Measurements from ENCODE around the gene FHOD1.

DNA sequence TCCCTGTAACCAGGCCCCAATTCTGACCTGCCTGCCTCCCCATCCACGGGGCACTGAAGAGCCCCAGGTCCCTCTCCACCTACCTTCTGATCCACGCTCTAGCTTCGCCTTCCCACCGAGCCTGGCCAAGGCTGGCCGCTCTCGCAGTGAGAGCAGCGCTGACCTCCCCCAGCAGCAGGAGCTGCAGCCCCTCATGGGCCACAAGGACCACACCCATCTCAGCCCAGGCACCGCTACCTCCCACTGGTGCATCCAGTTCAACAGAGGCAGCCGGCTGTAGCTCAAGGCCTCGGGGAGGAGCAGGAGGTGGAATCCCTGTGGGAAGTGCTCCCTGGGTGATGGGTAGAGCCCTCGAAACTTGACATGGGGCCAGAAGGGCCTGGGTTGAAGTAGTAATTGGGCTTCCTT is 23.7 kb upstream of the FHOD1 start:
- TF ChIP-seq EP300 (IDR thresholded peaks at IDR 0.05; ENCODE audit: borderline replicate concordance in 1 of 2, low read depth in 1 of 2, low read length in 1 of 2): no peak
- TF ChIP-seq EZH2phosphoT487 (IDR thresholded peaks at IDR 0.05; ENCODE audit: borderline replicate concordance, low read depth): no peak
